Measurements from ENCODE around the gene SLC6A19.

DNA sequence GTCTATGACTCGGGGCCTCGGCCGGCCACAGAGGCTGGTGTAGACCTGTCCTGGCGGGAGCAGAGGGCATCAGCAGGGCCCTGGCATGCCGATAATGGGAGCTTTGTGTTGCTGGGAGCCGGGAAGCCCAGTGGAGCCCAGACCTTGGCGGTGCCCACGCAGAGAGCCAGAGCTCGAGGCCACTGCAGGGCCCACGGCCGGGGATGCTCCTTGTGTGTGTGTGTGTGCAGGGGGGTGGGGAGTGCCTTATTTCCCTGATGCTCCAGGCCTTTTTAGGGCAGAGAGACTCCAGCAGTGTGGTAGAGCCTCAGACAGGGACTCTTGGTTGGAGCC lies 18.3 kb downstream of the SLC6A19 start:
- no peak for TF ChIP-seq POLR2A (IDR thresholded peaks at IDR 0.05)
- TF ChIP-seq, protein P1, sequence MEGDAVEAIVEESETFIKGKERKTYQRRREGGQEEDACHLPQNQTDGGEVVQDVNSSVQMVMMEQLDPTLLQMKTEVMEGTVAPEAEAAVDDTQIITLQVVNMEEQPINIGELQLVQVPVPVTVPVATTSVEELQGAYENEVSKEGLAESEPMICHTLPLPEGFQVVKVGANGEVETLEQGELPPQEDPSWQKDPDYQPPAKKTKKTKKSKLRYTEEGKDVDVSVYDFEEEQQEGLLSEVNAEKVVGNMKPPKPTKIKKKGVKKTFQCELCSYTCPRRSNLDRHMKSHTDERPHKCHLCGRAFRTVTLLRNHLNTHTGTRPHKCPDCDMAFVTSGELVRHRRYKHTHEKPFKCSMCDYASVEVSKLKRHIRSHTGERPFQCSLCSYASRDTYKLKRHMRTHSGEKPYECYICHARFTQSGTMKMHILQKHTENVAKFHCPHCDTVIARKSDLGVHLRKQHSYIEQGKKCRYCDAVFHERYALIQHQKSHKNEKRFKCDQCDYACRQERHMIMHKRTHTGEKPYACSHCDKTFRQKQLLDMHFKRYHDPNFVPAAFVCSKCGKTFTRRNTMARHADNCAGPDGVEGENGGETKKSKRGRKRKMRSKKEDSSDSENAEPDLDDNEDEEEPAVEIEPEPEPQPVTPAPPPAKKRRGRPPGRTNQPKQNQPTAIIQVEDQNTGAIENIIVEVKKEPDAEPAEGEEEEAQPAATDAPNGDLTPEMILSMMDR (IDR thresholded peaks at IDR 0.05): no peak

Data from tibial nerve (tissue), 3 donors.